HG02885 (cell line): ENCODE measurements around the gene MMEL1.
"Not testable (repeated sequence)": the region's sequence is repeated elsewhere in the genome, so short reads cannot be mapped to it uniquely, and the experiment has no call there.

Experiments
- ATAC-seq: cut with Tn5 transposase; IDR thresholded peaks from one replicate; pipeline ENCODE4 v1.9.1; 2021; ENCODE audit warnings: mild to moderate bottlenecking; ENCODE audit not compliant: unreplicated experiment, poor library complexity

The MMEL1 gene

GRCh38 chr1:2582391-2582790 is 50.4 kb downstream of the MMEL1 start:
- ATAC-seq, result no peak

GRCh38 chr1:2580691-2581090 is 52.1 kb downstream of the MMEL1 start:
- ATAC-seq, result no peak

DNA sequence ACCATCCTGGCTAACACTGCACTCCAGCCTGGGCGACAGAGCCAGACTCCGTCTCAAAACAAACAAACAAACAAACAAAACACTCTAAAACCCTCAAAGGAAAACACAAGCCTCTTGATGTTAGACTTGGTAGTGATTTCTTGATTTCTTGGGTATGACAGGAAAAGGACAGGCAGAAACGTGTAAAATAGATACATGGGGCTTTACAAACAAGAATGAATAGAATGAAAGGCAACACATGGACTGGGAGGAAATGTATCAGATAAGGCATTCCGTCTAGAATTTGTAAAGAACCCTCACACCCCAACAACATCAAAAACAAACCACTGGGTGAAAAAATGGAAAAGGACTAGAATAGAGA is 54.1 kb downstream of the MMEL1 start:
- no peak for ATAC-seq

GRCh38 chr1:2577565-2578075 is 55.2 kb downstream of the MMEL1 start:
- peak; percentile 39 for ATAC-seq

DNA sequence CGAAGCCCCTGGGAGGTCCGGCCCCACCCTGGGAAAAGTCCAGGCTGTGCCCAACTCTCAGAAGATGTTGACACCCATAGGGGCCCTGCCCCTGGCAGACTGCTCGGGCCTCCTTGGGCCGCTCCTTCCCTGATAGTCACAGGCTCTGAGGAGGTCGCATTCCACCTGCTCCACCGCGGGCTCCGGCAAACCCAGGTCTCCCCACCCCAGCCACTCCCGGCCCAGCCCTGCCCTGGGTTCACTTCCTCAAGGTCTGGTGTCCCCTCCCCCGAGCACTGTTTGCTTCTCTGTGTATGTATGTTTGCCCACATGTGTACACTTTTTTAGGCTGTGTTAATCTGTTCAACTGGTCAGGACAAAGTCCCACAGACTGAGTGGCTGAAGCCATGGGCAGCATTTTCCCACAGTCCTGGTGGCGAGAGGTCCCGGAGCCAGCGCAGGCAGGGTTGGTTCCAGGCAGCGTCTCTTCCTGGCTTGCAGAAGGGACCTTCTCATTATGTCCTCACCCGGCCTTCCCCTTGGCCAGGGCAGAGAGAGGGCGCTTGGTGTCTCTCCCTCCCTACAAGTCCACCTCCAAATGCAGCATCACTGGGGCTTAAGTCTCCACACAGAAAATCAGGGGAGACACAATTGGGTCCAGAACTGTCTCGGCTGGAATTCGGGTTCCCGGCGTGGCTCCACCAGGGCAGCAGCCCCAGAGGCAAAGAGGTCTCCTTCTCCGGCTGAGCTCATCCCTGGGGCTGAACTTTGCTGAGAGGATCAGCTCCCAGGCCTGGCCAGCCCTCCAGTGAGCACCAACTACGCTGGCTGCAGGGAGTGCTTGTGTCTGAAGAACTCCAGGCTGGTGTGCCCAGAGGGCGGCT is 56.8 kb downstream of the MMEL1 start:
- peak; percentile 3 for ATAC-seq

- no peak for ATAC-seq
Observed at GRCh38 chr1:2574350-2574749, 58.5 kb downstream of the MMEL1 start.

DNA sequence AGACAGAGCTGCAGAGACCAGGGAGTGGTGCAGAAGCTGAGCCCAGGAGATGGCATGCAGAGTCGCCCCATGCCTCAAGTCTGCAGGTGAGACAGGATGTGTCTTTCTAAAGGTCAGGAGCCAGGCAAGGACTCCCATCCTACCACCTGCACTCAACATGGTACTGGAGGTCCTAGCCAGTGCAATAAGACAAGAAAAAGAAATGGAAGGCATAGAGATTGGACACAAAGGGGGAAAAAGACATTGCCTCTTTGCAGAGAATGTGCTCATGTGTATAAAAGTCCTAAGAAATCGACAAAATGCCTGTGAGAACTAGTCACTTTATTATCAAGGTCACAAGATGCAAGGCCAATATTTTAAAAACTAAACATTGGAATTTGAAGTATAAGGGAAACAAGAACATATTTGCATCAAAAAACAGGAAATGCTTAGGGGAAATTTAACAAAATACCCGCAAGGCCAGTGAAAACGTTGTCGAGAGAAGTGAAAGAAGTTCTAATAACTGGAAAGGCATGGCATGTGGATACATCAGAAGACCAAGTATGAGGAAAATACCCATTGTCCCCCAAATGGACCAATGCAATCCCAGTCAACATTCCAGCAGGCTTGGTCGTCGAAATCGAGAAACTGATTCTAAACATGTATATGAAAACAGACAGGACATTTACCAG is 59.4 kb downstream of the MMEL1 start:
- no peak for ATAC-seq

DNA sequence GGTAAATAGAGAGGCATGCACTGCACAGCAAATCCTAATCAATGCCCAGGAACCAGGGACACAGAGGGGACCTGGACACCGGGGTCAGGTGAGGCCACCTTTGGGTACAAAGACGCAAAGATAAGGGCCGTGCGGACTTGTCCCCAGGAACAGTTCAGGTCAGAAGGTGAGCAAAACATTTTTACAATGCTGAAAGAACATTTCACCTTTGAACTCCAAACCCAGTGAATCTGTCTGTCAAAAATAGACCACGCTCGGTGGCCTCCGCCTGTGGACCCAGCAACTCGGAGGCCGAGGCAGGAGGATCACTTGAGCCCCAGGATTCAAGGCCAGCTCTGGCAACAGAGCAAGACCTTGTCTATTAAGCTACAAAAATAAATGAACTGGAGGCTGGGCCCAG is 61.5 kb downstream of the MMEL1 start:
- ATAC-seq, result no peak

DNA sequence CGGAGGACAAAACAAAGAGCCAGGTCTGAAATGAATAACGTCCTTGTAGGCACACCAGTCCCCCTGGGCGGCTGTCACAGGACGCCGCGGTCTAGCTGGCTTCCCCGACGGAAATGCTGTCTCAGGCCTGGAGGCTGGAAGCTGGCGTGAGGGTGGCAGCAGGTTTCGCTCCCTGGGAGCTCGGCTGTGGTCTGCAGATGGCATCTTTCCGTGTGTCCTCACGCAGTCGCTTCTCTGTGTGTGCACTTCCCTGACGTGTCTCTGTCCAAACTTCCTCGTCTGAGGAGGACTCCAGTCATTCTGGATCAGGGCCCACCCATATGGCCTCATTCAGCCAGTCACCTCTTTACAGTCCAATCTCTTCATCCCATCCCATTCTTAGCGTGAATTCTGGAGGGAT is 62.5 kb downstream of the MMEL1 start:
- ATAC-seq, result no peak

DNA sequence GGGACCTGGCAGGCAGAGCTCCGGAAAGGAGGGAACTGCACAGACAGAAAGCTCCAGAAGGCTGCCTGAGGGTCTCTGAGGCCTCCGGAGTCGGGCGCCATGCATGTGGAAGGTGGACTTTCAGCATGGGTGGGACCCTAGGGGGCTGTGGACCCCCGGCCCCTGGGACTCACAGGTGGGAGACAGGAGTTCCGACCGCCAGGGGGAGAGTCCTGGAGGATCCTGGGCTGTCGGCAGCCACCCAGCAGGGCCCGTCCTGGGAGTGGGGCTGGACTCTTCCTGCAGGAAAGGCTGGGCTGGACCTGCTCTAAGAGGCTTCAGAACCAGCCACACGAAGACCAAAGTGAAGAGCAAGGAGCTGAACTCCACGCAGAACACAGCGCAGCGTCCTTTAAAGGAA is 63.1 kb downstream of the MMEL1 start:
- ATAC-seq, result not testable (repeated sequence)

DNA sequence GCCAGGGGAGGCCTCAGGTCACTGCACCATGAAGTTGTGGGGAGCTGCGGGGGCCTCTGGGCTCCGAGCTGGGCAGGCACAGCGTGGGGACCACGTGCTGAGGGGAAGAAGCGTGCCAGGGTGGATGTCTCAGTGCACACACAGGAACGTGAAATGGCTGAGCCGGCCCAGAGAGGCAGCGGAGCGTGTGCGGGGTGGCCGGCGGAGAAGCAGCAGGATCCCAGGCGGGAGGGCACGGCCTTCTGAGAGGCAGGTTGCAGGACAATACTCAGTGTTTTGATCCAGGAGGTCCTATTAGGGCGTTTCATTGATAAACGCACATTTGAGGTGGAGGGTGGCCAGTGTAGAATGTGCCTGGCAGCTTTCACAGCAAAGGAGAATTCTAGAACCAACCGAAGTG is 63.8 kb downstream of the MMEL1 start:
- ATAC-seq, result no peak

DNA sequence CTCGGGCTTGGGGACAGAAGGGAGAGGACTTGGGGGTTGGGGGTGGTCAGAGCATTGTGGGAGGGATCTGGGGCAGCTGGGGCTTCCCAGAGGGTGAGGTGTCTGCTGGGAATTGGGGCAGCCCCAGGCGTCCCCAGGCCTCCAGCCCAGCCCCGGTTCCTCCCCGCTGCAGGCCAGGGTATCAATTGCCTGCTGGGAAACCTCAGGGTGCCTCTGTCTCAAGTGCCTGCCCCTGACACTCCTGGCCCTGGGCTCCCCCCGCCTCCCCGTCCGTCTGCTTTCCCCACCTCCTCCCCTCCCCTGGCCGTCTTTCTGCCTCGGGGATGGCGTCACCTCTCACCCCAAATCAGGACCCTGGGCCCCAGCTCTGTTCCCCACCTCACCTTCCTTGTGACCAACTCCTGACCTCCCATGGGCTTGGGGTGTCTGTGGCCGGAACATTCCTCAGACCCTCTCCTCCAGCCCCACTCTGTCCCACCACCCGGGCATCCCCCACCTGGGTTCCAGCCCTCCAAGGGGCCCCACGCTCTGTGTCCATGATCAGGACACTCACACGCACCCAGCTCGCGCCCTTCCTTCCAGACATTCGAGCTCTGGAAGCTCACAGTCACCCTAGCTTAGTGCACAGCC is 64.5 kb downstream of the MMEL1 start:
- not testable (repeated sequence) for ATAC-seq

- no peak for ATAC-seq
Observed at GRCh38 chr1:2567083-2567679, 65.6 kb downstream of the MMEL1 start.

DNA sequence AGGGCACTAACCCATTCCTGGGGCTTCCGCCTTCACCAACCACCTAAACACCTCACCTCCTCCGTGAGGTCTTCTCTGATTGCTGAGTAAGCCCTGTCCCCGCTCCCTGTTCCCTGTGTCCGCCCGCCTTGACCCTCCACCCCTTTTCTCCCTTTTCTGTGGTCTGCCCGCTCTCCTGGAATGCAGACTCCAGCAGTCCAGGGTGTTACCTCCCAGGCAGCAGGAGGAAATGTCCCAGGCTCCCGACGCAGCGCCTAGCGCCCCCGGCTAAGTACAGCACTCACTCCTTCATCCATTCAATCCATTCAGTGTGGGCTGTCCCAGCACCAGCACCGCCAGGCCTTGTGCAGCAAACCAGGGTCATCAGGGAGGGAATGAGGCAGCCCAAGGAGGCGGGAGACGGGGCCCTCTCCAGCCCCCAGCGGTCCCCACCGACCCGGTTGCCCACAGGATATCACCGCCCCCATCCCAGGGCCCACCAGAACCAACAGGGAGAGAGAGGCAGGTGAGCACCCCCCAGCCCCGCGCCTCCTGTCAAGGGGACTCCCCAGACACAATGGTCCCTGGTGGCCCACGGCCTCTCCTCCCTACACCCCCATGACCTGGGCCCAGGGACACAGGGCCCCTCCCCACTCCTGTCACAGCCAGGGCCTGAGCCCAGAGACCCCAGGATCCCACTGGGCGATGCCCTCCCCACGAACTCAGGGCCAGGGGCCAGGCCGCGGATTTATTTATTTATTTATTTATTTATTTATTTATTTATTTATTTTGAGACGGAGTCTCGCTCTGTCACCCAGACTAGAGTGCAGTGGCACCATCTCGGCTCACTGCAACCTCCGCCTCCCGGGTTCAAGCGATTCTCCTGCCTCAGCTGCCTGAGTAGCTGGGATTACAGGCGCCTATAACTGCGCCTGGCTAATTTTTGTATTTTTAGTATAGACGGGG is 66.4 kb downstream of the MMEL1 start:
- ATAC-seq, result no peak

- no peak for ATAC-seq
Observed at GRCh38 chr1:2564815-2565374, 67.9 kb downstream of the MMEL1 start.

- ATAC-seq, result no peak
Observed at GRCh38 chr1:2564006-2564814, 68.6 kb downstream of the MMEL1 start.

DNA sequence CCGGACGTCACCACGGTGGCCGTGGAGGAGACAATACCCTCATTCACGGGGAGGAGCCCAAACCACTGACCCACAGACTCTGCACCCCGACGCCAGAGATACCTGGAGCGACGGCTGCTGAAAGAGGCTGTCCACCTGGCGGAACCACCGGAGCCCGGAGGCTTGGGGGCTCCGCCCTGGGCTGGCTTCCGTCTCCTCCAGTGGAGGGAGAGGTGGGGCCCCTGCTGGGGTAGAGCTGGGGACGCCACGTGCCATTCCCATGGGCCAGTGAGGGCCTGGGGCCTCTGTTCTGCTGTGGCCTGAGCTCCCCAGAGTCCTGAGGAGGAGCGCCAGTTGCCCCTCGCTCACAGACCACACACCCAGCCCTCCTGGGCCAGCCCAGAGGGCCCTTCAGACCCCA is 69.6 kb downstream of the MMEL1 start:
- no peak for ATAC-seq
